Ishikawa (cell line): ENCODE measurements around the gene EYS.

Experiments
- EGR1 ChIP-seq: IDR thresholded peaks from 2 replicates; pipeline ENCODE4 v1.6.1; 2012
- FOXM1 ChIP-seq: IDR thresholded peaks from 2 replicates; pipeline ENCODE4 v1.6.1; 2012; ENCODE audit warnings: low read depth, borderline replicate concordance
- NFIC ChIP-seq: IDR thresholded peaks from 2 replicates; pipeline ENCODE4 v1.6.1; 2012
- RAD21 ChIP-seq: IDR thresholded peaks from 2 replicates; pipeline ENCODE4 v1.6.1; 2012; ENCODE audit warnings: low read depth
- REST ChIP-seq: IDR thresholded peaks from 2 replicates; pipeline ENCODE4 v1.6.1; 2012; ENCODE audit warnings: low read depth, mild to moderate bottlenecking
- TAF1 ChIP-seq: IDR thresholded peaks from 2 replicates; pipeline ENCODE4 v1.6.1; 2012; ENCODE audit warnings: low read depth, mild to moderate bottlenecking
- YY1 ChIP-seq: IDR thresholded peaks from 2 replicates; pipeline ENCODE4 v1.6.1; 2012; ENCODE audit warnings: low read depth
- ZBTB7A ChIP-seq: IDR thresholded peaks from 2 replicates; pipeline ENCODE4 v1.6.1; 2012; ENCODE audit warnings: low read depth
- TF ChIP-seq, protein P1 (sequence below): IDR thresholded peaks from 2 replicates; pipeline ENCODE4 v1.6.1; 2012

DNA sequence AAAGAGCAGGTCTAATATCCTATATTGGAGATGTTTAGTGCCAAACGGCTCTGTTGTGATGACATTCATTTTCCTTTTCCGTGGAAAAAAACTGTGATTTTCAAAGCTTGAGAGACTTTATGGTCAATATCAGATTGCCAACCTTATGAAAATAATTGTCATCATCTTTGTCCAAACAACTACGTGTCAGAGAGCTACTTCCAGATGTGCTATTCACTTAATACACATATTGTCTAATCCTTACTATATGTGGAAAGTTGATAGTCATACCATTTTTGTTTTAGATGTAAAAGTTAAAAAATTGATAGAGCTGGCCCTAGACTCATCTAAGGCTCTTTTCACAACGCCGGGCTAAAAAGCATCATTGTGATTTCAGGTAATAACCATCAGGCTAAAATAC is 1521.4 kb downstream of the EYS start:
- TF ChIP-seq YY1: no peak
- TF ChIP-seq NFIC: no peak
- TF ChIP-seq ZBTB7A: no peak
- TF ChIP-seq FOXM1: no peak
- TF ChIP-seq, protein P1, sequence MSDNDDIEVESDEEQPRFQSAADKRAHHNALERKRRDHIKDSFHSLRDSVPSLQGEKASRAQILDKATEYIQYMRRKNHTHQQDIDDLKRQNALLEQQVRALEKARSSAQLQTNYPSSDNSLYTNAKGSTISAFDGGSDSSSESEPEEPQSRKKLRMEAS: no peak
- no peak for TF ChIP-seq REST
- TF ChIP-seq RAD21: no peak
- TF ChIP-seq EGR1: no peak
- no peak for TF ChIP-seq TAF1
